Thyroid gland (tissue), 4 donors: ENCODE results near the gene RIPOR3. TPM values are rescaled to one million over a fixed set of nuclear protein-coding genes. Genes with fewer than 3 reads are reported as not detected.
"Not testable (repeated sequence)": the region's sequence is repeated elsewhere in the genome, so short reads cannot be mapped to it uniquely, and the experiment has no call there.

Source experiments
- DNase-seq, 2 donors: peaks; one replicate each; pipeline ENCODE4 v3.0.0-alpha.2; 2019
- H3K27ac ChIP-seq, 3 donors: fragments of 200-600 bp; sonication (generic); 1 replicate in 2 of 3; 2 replicates in 1 of 3; pipeline ENCODE4 v1.5.1; 2016 to 2019; ENCODE audit warnings: mild to moderate bottlenecking in 1 of 3, moderate library complexity in 1 of 3
- H3K27me3 ChIP-seq: fragments of 200-600 bp; sonication (generic); one replicate; pipeline ENCODE4 v1.5.1; 2019
- H3K36me3 ChIP-seq, 2 donors: fragments of 200-600 bp; sonication (generic); one replicate each; pipeline ENCODE4 v1.5.1; 2016 to 2019
- H3K4me1 ChIP-seq, 2 donors: fragments of 200-600 bp; sonication (generic); one replicate each; pipeline ENCODE4 v1.5.1; 2017 to 2019
- H3K4me3 ChIP-seq, 3 donors: fragments of 200-600 bp; sonication (generic); replicated peaks in 1 of 3; 1 replicate in 2 of 3; 2 replicates in 1 of 3; pipeline ENCODE4 v1.5.1; 2016; ENCODE audit warnings: mild to moderate bottlenecking in 1 of 3
- H3K9me3 ChIP-seq: fragments of 200-600 bp; sonication (generic); one replicate; pipeline ENCODE4 v1.5.1; 2017
- CTCF ChIP-seq, 6 experiments: fragments of 200-600 bp in 3 of 6; fragments of 450-650 bp in 3 of 6; sonication (generic) in 3 of 6; IDR thresholded peaks; one replicate each; pipeline ENCODE4 v1.5.1; 2016 to 2019; ENCODE audit warnings: antibody characterized with exemption in 6 of 6, mild to moderate bottlenecking in 2 of 6, inconsistent platforms in 1 of 6, moderate library complexity in 1 of 6
- POLR2A ChIP-seq, 2 donors: fragments of 450-650 bp; IDR thresholded peaks; one replicate each; pipeline ENCODE4 v1.6.1; 2017; ENCODE audit warnings: antibody characterized with exemption in 2 of 2, mild to moderate bottlenecking in 2 of 2, moderate library complexity in 1 of 2
- WGBS, 2 donors: methylation state at CpG; one replicate each; pipeline ENCODE4 v1.1.5; 2017; 5-methylcytosine and 5-hydroxymethylcytosine counted together
- intact Hi-C: fragments of 100-400 bp; cut with DNase I; formaldehyde crosslinking; loops from one replicate; pipeline ENCODE4 v1.15.1; 2023
- total RNA-seq, 4 donors: library from RNA; depleted of rRNA; stranded (reverse); fragments of >200 nt; gene quantifications; one replicate each; pipeline ENCODE4 v1.2.3, GENCODE V29; 2016

RIPOR3 gene
- total RNA-seq, 4 donors from 2014 or later: 6.2 to 23.9 (median 9.5) TPM

GRCh38 chr20:50719328-50719727 lies 28.0 kb upstream of the RIPOR3 start:
- no peaks in the 10 kb centered on the region for H3K9me3 ChIP-seq
- no peaks in the 10 kb centered on the region for H3K27me3 ChIP-seq
- no peaks in the 10 kb centered on the region for H3K36me3 ChIP-seq
- no peak for TF ChIP-seq POLR2A (IDR thresholded peaks at IDR 0.05)
- TF ChIP-seq CTCF (IDR thresholded peaks at IDR 0.05): no peak
- intact Hi-C loops: no loop called here
- H3K27ac ChIP-seq: no peak overlapping the region
- no peak for DNase-seq
- 93 to 94% methylated on average over 4 of the region's 4 CpGs for WGBS, 2 donors
- H3K4me3 ChIP-seq: no peak overlapping the region
- peaks cover 1 to 3% of the 10 kb centered on the region in 2 donors for H3K4me1 ChIP-seq

- Histone ChIP-seq H3K36me3 (no peaks in the 10 kb centered on the region), H3K4me1 (no peaks in the 10 kb centered on the region), H3K27me3 (no peaks in the 10 kb centered on the region), H3K4me3 (no peak overlapping the region), H3K27ac (no peak overlapping the region), H3K9me3 (no peaks in the 10 kb centered on the region)
- intact Hi-C loops: no loop called here
- no peak for DNase-seq
- 52 to 58% methylated on average over 13 of the region's 13 CpGs for WGBS, 2 donors
- TF ChIP-seq POLR2A (IDR thresholded peaks at IDR 0.05): no peak
- TF ChIP-seq CTCF (IDR thresholded peaks at IDR 0.05): no peak
These were observed 26.8 kb upstream of the RIPOR3 start for GRCh38 chr20:50717974-50718761.

- no peak overlapping the region for H3K27ac ChIP-seq
- H3K36me3 ChIP-seq: no peaks in the 10 kb centered on the region
- WGBS, 2 donors: 87 to 92% methylated on average over 2 of the region's 2 CpGs
- no peak overlapping the region for H3K4me3 ChIP-seq
- TF ChIP-seq POLR2A (IDR thresholded peaks at IDR 0.05): no peak
- TF ChIP-seq CTCF (IDR thresholded peaks at IDR 0.05): no peak
- no peaks in the 10 kb centered on the region for H3K27me3 ChIP-seq
- H3K4me1 ChIP-seq: no peaks in the 10 kb centered on the region
- no peak for DNase-seq
- intact Hi-C loops: no loop called here
- no peaks in the 10 kb centered on the region for H3K9me3 ChIP-seq
These were observed 26.0 kb upstream of the RIPOR3 start for GRCh38 chr20:50717312-50717711.

- Histone ChIP-seq H3K4me1 (no peaks in the 10 kb centered on the region), H3K9me3 (no peaks in the 10 kb centered on the region), H3K27ac (no peak overlapping the region), H3K27me3 (no peaks in the 10 kb centered on the region), H3K4me3 (no peak overlapping the region), H3K36me3 (no peaks in the 10 kb centered on the region)
- 76 to 91% methylated on average over 1 of the region's 1 CpG for WGBS, 2 donors
- no peak for DNase-seq
- intact Hi-C loops: no loop called here
- TF ChIP-seq POLR2A (IDR thresholded peaks at IDR 0.05) (no peak), CTCF (IDR thresholded peaks at IDR 0.05) (no peak)
These were observed 25.2 kb upstream of the RIPOR3 start for GRCh38 chr20:50716518-50716917.

- H3K9me3 ChIP-seq: no peaks in the 10 kb centered on the region
- H3K4me3 ChIP-seq: no peak overlapping the region
- TF ChIP-seq CTCF (IDR thresholded peaks at IDR 0.05) (no peak), POLR2A (IDR thresholded peaks at IDR 0.05) (no peak)
- 88 to 96% methylated on average over 2 to 3 of the region's 3 CpGs for WGBS, 2 donors
- intact Hi-C loops: no loop called here
- no peak for DNase-seq
- H3K27me3 ChIP-seq: no peaks in the 10 kb centered on the region
- no peaks in the 10 kb centered on the region for H3K36me3 ChIP-seq
- H3K4me1 ChIP-seq: peaks cover 0 to 7% of the 10 kb centered on the region in 2 donors
- H3K27ac ChIP-seq: no peak overlapping the region
These were observed 24.4 kb upstream of the RIPOR3 start for GRCh38 chr20:50715694-50716093.

- H3K27ac ChIP-seq, H3K9me3 ChIP-seq, H3K36me3 ChIP-seq, H3K27me3 ChIP-seq, DNase-seq, intact Hi-C loops, H3K4me3 ChIP-seq: not testable (repeated sequence)
- WGBS, 2 donors: 92 to 93% methylated on average over 12 of the region's 12 CpGs
- H3K4me1 ChIP-seq: peaks cover 0 to 10% of the 10 kb centered on the region in 2 donors
These were observed 23.1 kb upstream of the RIPOR3 start for GRCh38 chr20:50714426-50714825.
